SK-N-SH (cell line): ENCODE data around the gene ASCL5.

ENCODE experiments used
- EP300 ChIP-seq, 2 experiments: IDR thresholded peaks; 2 replicates each; pipeline versions ENCODE4 v1.4.0 to v1.6.1; 2012; ENCODE audit warnings: borderline replicate concordance in 1 of 2, low read depth in 1 of 2, low read length in 1 of 2
- EZH2phosphoT487 ChIP-seq: fragments of 200-600 bp; sonication (generic); IDR thresholded peaks from 2 replicates; pipeline ENCODE4 v1.6.1; 2017; ENCODE audit warnings: low read depth, mixed run types, mild to moderate bottlenecking, antibody characterized with exemption, moderate library complexity, borderline replicate concordance
- RFX5 ChIP-seq: IDR thresholded peaks from 2 replicates; pipeline ENCODE4 v1.6.1; 2012; ENCODE audit warnings: mild to moderate bottlenecking, improper control_type of control experiment, low read length
- USF2 ChIP-seq: fragments of 150-350 bp; IDR thresholded peaks from 2 replicates; pipeline ENCODE4 v1.6.1; 2017; ENCODE audit warnings: antibody characterized with exemption, low read length, low read depth, borderline replicate concordance
- TF ChIP-seq, protein P1 (sequence below): fragments of 200-600 bp; sonication (generic); IDR thresholded peaks from 2 replicates; pipeline ENCODE4 v1.6.1; 2017; ENCODE audit warnings: antibody characterized with exemption, mild to moderate bottlenecking, moderate library complexity
- TF ChIP-seq, protein P2 (sequence below): IDR thresholded peaks from 2 replicates; pipeline ENCODE4 v1.6.1; 2012; ENCODE audit warnings: mild to moderate bottlenecking, low read depth, low read length, moderate library complexity

GRCh38 chr1:201080135-201080534, 46.8 kb downstream of the ASCL5 start:
- TF ChIP-seq, protein P1, sequence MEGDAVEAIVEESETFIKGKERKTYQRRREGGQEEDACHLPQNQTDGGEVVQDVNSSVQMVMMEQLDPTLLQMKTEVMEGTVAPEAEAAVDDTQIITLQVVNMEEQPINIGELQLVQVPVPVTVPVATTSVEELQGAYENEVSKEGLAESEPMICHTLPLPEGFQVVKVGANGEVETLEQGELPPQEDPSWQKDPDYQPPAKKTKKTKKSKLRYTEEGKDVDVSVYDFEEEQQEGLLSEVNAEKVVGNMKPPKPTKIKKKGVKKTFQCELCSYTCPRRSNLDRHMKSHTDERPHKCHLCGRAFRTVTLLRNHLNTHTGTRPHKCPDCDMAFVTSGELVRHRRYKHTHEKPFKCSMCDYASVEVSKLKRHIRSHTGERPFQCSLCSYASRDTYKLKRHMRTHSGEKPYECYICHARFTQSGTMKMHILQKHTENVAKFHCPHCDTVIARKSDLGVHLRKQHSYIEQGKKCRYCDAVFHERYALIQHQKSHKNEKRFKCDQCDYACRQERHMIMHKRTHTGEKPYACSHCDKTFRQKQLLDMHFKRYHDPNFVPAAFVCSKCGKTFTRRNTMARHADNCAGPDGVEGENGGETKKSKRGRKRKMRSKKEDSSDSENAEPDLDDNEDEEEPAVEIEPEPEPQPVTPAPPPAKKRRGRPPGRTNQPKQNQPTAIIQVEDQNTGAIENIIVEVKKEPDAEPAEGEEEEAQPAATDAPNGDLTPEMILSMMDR: no peak
- TF ChIP-seq RFX5 (no peak), EP300 (IDR thresholded peaks at IDR 0.05; ENCODE audit: borderline replicate concordance in 1 of 2, low read depth in 1 of 2, low read length in 1 of 2) (no peak), EZH2phosphoT487 (no peak), USF2 (no peak)
- TF ChIP-seq, protein P2, sequence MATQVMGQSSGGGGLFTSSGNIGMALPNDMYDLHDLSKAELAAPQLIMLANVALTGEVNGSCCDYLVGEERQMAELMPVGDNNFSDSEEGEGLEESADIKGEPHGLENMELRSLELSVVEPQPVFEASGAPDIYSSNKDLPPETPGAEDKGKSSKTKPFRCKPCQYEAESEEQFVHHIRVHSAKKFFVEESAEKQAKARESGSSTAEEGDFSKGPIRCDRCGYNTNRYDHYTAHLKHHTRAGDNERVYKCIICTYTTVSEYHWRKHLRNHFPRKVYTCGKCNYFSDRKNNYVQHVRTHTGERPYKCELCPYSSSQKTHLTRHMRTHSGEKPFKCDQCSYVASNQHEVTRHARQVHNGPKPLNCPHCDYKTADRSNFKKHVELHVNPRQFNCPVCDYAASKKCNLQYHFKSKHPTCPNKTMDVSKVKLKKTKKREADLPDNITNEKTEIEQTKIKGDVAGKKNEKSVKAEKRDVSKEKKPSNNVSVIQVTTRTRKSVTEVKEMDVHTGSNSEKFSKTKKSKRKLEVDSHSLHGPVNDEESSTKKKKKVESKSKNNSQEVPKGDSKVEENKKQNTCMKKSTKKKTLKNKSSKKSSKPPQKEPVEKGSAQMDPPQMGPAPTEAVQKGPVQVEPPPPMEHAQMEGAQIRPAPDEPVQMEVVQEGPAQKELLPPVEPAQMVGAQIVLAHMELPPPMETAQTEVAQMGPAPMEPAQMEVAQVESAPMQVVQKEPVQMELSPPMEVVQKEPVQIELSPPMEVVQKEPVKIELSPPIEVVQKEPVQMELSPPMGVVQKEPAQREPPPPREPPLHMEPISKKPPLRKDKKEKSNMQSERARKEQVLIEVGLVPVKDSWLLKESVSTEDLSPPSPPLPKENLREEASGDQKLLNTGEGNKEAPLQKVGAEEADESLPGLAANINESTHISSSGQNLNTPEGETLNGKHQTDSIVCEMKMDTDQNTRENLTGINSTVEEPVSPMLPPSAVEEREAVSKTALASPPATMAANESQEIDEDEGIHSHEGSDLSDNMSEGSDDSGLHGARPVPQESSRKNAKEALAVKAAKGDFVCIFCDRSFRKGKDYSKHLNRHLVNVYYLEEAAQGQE: no peak
